Neural cell (in vitro differentiated cells): ENCODE data around the gene LPCAT3.
"Not testable (repeated sequence)": the region's sequence is repeated elsewhere in the genome, so short reads cannot be mapped to it uniquely, and the experiment has no call there.

ENCODE experiments used
- CTCF ChIP-seq: fragments of 450-650 bp; IDR thresholded peaks from 2 replicates; pipeline ENCODE4 v1.5.1; 2014; ENCODE audit warnings: antibody characterized with exemption, mild to moderate bottlenecking, moderate library complexity; ENCODE audit not compliant: poor library complexity, severe bottlenecking
- EP300 ChIP-seq: fragments of 450-650 bp; conservative IDR thresholded peaks from 2 replicates; pipeline ENCODE4 v1.6.1; 2014; ENCODE audit warnings: antibody characterized with exemption, mild to moderate bottlenecking, moderate library complexity; ENCODE audit not compliant: poor library complexity, severe bottlenecking
- EZH2 ChIP-seq: fragments of 200-600, 300-800 bp; shearing (Covaris generic), sonication (generic); IDR thresholded peaks from 2 replicates; pipeline ENCODE4 v1.6.1; 2014; ENCODE audit warnings: antibody characterized with exemption, low read length, borderline replicate concordance, mild to moderate bottlenecking; ENCODE audit not compliant: insufficient read depth, poor library complexity, severe bottlenecking
- POLR2AphosphoS5 ChIP-seq: IDR thresholded peaks from 2 replicates; pipeline ENCODE4 v1.6.1; 2012
- RAD21 ChIP-seq: fragments of 450-650 bp; conservative IDR thresholded peaks from 2 replicates; pipeline ENCODE4 v1.6.1; 2014; ENCODE audit warnings: antibody characterized with exemption, mild to moderate bottlenecking, moderate library complexity
- REST ChIP-seq: IDR thresholded peaks from 2 replicates; pipeline ENCODE4 v1.6.1; 2012; ENCODE audit warnings: borderline replicate concordance
- SMC3 ChIP-seq: fragments of 450-650 bp; conservative IDR thresholded peaks from 2 replicates; pipeline ENCODE4 v1.6.1; 2014; ENCODE audit warnings: antibody characterized with exemption, mild to moderate bottlenecking, moderate library complexity; ENCODE audit not compliant: poor library complexity

GRCh38 chr12:7049973-7050372 is 31.7 kb upstream of the LPCAT3 start:
- TF ChIP-seq CTCF, POLR2AphosphoS5, REST, RAD21, EP300, EZH2, SMC3: not testable (repeated sequence)
